DND-41 (cell line): ENCODE data around the gene BCCIP.

ENCODE experiments used
- ATAC-seq: fragments of 200-7000 bp; cut with Tn5 transposase; 3 replicates; pipeline ENCODE4 v1.9.1; 2021; ENCODE audit warnings: low read depth; ENCODE audit not compliant: insufficient read depth
- DNase-seq: peaks from one replicate; pipeline ENCODE4 v3.0.0-alpha.2; 2020
- H2AFZ ChIP-seq: 2 replicates; pipeline ENCODE4 v1.6.0; 2012; ENCODE audit warnings: low read depth, low read length
- H3K27ac ChIP-seq: 2 replicates; pipeline ENCODE4 v1.5.1; 2012; ENCODE audit warnings: low read length, inconsistent platforms
- H3K27me3 ChIP-seq: fragments of 200-600 bp; sonication (generic); 2 replicates; pipeline ENCODE4 v1.6.0; 2012; ENCODE audit warnings: low read length, mild to moderate bottlenecking, inconsistent platforms; ENCODE audit not compliant: insufficient read depth, poor library complexity
- H3K36me3 ChIP-seq: 2 replicates; pipeline ENCODE4 v1.5.1; 2012; ENCODE audit warnings: low read length, inconsistent platforms; ENCODE audit not compliant: insufficient read depth
- H3K4me1 ChIP-seq: 2 replicates; pipeline ENCODE4 v1.5.1; 2012; ENCODE audit warnings: mild to moderate bottlenecking, low read length; ENCODE audit not compliant: insufficient read depth
- H3K4me2 ChIP-seq: 2 replicates; pipeline ENCODE4 v1.6.0; 2012; ENCODE audit warnings: mild to moderate bottlenecking, moderate library complexity, low read length, inconsistent platforms; ENCODE audit not compliant: insufficient read depth
- H3K4me3 ChIP-seq, 2 experiments: fragments of 200-600 bp in 1 of 2; shearing (Covaris generic) in 1 of 2; 2 replicates each; pipeline ENCODE4 v1.5.1; 2012 to 2016; ENCODE audit warnings: inconsistent platforms in 2 of 2, low read length in 2 of 2, mild to moderate bottlenecking in 2 of 2, low read depth in 1 of 2, moderate library complexity in 1 of 2
- H3K79me2 ChIP-seq: 2 replicates; pipeline ENCODE4 v1.6.0; 2012; ENCODE audit warnings: low read length, inconsistent platforms; ENCODE audit not compliant: insufficient read depth
- H3K9ac ChIP-seq: 2 replicates; pipeline ENCODE4 v1.6.0; 2012; ENCODE audit warnings: low read depth, mild to moderate bottlenecking, inconsistent platforms, low read length, moderate library complexity
- H3K9me3 ChIP-seq: 2 replicates; pipeline ENCODE4 v1.5.1; 2012; ENCODE audit warnings: low read length, moderate library complexity, mild to moderate bottlenecking, inconsistent platforms; ENCODE audit not compliant: insufficient read depth, severe bottlenecking
- H4K20me1 ChIP-seq: 2 replicates; pipeline ENCODE4 v1.6.0; 2012; ENCODE audit warnings: low read length; ENCODE audit not compliant: insufficient read depth
- CTCF ChIP-seq: IDR thresholded peaks from 2 replicates; pipeline ENCODE4 v1.5.1; 2012; ENCODE audit warnings: borderline replicate concordance, low read length, moderate library complexity, mild to moderate bottlenecking; ENCODE audit not compliant: poor library complexity, severe bottlenecking; ENCODE audit errors: extremely low read depth
- EZH2 ChIP-seq: IDR thresholded peaks from 3 replicates; pipeline ENCODE4 v1.6.1; 2012; ENCODE audit warnings: borderline replicate concordance, low read depth, mild to moderate bottlenecking, moderate library complexity, low read length, inconsistent platforms; ENCODE audit not compliant: severe bottlenecking

The BCCIP gene

GRCh38 chr10:125782616-125783015 lies 40.7 kb upstream of the BCCIP start:
- H3K4me1 ChIP-seq = no peaks in the 10 kb centered on the region
- H3K4me3 ChIP-seq = no peak overlapping the region
- no peak for ATAC-seq
- H3K36me3 ChIP-seq = no peaks in the 10 kb centered on the region
- DNase-seq = no peak
- H2AFZ ChIP-seq = no peak overlapping the region
- H3K9ac ChIP-seq = no peak overlapping the region
- no peaks in the 10 kb centered on the region for H3K79me2 ChIP-seq
- no peak overlapping the region for H3K27ac ChIP-seq
- no peaks in the 10 kb centered on the region for H3K27me3 ChIP-seq
- H4K20me1 ChIP-seq = no peaks in the 10 kb centered on the region
- TF ChIP-seq CTCF = no peak
- TF ChIP-seq EZH2 = no peak
- H3K4me2 ChIP-seq = no peak overlapping the region
- no peaks in the 10 kb centered on the region for H3K9me3 ChIP-seq

- H3K4me2 ChIP-seq = no peak overlapping the region
- H3K4me1 ChIP-seq = no peaks in the 10 kb centered on the region
- no peak for DNase-seq
- 0 out of 2 replicates have a peak, but pooled peaks cover 5% of the 10 kb centered on the region for H3K36me3 ChIP-seq
- H3K9ac ChIP-seq = no peak overlapping the region
- H3K79me2 ChIP-seq = no peaks in the 10 kb centered on the region
- H3K9me3 ChIP-seq = no peaks in the 10 kb centered on the region
- TF ChIP-seq EZH2 (no peak), CTCF (no peak)
- H3K27ac ChIP-seq = no peak overlapping the region
- H2AFZ ChIP-seq = no peak overlapping the region
- H4K20me1 ChIP-seq = no peaks in the 10 kb centered on the region
- no peaks in the 10 kb centered on the region for H3K27me3 ChIP-seq
- no peak overlapping the region for H3K4me3 ChIP-seq
- no peak for ATAC-seq
Observed at GRCh38 chr10:125783408-125783807, 39.9 kb upstream of the BCCIP start.

- Histone ChIP-seq H2AFZ (no peak overlapping the region), H3K4me2 (no peak overlapping the region), H3K9me3 (no peaks in the 10 kb centered on the region), H3K4me3 (no peak overlapping the region), H3K4me1 (no peaks in the 10 kb centered on the region), H3K27me3 (no peaks in the 10 kb centered on the region), H3K79me2 (no peaks in the 10 kb centered on the region), H3K36me3 (peaks cover 10% of the 10 kb centered on the region), H3K9ac (no peak overlapping the region), H3K27ac (no peak overlapping the region), H4K20me1 (no peaks in the 10 kb centered on the region)
- no peak for TF ChIP-seq EZH2
- no peak for TF ChIP-seq CTCF
- DNase-seq = no peak
- ATAC-seq = no peak
Observed at GRCh38 chr10:125783957-125784356, 39.4 kb upstream of the BCCIP start.

DNA sequence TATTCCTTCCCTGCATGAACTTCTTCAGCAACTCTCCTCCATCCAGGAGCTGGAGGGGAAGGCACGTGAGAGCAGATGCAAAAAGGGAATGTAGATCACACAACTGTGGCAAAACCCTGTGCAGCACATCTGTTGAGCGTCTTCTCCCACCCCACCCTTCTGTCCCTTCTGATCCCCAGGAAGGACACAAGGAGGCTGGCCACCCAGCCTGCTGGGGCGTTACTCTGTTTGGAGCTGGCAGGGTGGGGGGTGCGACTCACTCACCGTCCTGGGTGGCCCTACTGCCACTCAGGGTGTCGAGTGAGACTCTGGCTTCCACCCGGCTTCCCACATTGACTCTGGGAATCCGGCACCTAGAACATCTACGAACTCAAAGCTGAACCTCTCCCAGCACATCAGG lies 37.6 kb upstream of the BCCIP start:
- no peak for DNase-seq
- H2AFZ ChIP-seq = no peak overlapping the region
- H3K9ac ChIP-seq = no peak overlapping the region
- H3K27me3 ChIP-seq = no peaks in the 10 kb centered on the region
- no peaks in the 10 kb centered on the region for H3K9me3 ChIP-seq
- H3K79me2 ChIP-seq = no peaks in the 10 kb centered on the region
- H4K20me1 ChIP-seq = no peaks in the 10 kb centered on the region
- H3K4me1 ChIP-seq = no peaks in the 10 kb centered on the region
- no peak overlapping the region for H3K27ac ChIP-seq
- H3K36me3 ChIP-seq = peaks cover 20% of the 10 kb centered on the region
- TF ChIP-seq CTCF = no peak
- TF ChIP-seq EZH2 = no peak
- no peak for ATAC-seq
- H3K4me2 ChIP-seq = no peak overlapping the region
- no peak overlapping the region for H3K4me3 ChIP-seq
